GM18517 (cell line): ENCODE measurements around the gene ECHDC3.
"Not testable (repeated sequence)": the region's sequence is repeated elsewhere in the genome, so short reads cannot be mapped to it uniquely, and the experiment has no call there.

Source experiments
- ATAC-seq: cut with Tn5 transposase; IDR thresholded peaks from one replicate; pipeline ENCODE4 v1.9.1; 2021; ENCODE audit warnings: mild to moderate bottlenecking, moderate library complexity; ENCODE audit not compliant: unreplicated experiment

Gene ECHDC3

GRCh38 chr10:11715815-11716494 is 26.2 kb upstream of the ECHDC3 start:
- ATAC-seq: no peak

GRCh38 chr10:11716686-11717085 is 25.5 kb upstream of the ECHDC3 start:
- ATAC-seq: no peak

GRCh38 chr10:11719496-11720259 is 22.5 kb upstream of the ECHDC3 start:
- no peak for ATAC-seq

GRCh38 chr10:11720260-11720741 is 21.9 kb upstream of the ECHDC3 start:
- no peak for ATAC-seq

- ATAC-seq: no peak
Measured at GRCh38 chr10:11721806-11722205, 20.4 kb upstream of the ECHDC3 start.

- no peak for ATAC-seq
Measured at GRCh38 chr10:11723359-11723758, 18.8 kb upstream of the ECHDC3 start.

GRCh38 chr10:11724938-11725776 is 17.0 kb upstream of the ECHDC3 start:
- ATAC-seq: peak; percentile 92

- no peak for ATAC-seq
Measured at GRCh38 chr10:11725912-11726311, 16.3 kb upstream of the ECHDC3 start.

GRCh38 chr10:11727563-11727962 is 14.6 kb upstream of the ECHDC3 start:
- no peak for ATAC-seq

- no peak for ATAC-seq
Measured at GRCh38 chr10:11728353-11728752, 13.8 kb upstream of the ECHDC3 start.

GRCh38 chr10:11729790-11730315 is 12.3 kb upstream of the ECHDC3 start:
- no peak for ATAC-seq

- ATAC-seq: no peak
Measured at GRCh38 chr10:11730779-11731178, 11.4 kb upstream of the ECHDC3 start.

GRCh38 chr10:11736767-11737166 is 5.4 kb upstream of the ECHDC3 start:
- ATAC-seq: not testable (repeated sequence)

- not testable (repeated sequence) for ATAC-seq
Measured at GRCh38 chr10:11737258-11738032, 4.7 kb upstream of the ECHDC3 start.

- ATAC-seq: no peak
Measured at GRCh38 chr10:11740907-11741306, 1.3 kb upstream of the ECHDC3 start.

- ATAC-seq: no peak
Measured at GRCh38 chr10:11741608-11742007, 574 bp upstream of the ECHDC3 start.

- no peak for ATAC-seq
Measured at GRCh38 chr10:11742779-11743298, 657 bp downstream of the ECHDC3 start.

GRCh38 chr10:11743461-11744338 is 1.5 kb downstream of the ECHDC3 start:
- no peak for ATAC-seq

- ATAC-seq: no peak
Measured at GRCh38 chr10:11745045-11745444, 2.9 kb downstream of the ECHDC3 start.
